HEK293T (cell line): Measurements from ENCODE around the gene TSPAN5.

Experiments
- ARNT ChIP-seq: fragments of 450-650 bp; IDR thresholded peaks from 2 replicates; pipeline ENCODE4 v1.6.1; 2017; ENCODE audit warnings: mild to moderate bottlenecking
- BHLHE40 ChIP-seq: fragments of 450-650 bp; IDR thresholded peaks from 2 replicates; pipeline ENCODE4 v1.6.1; 2016; ENCODE audit warnings: mild to moderate bottlenecking, moderate library complexity, borderline replicate concordance
- FOXM1 ChIP-seq: fragments of 450-650 bp; IDR thresholded peaks from 2 replicates; pipeline ENCODE4 v1.6.1; 2017; ENCODE audit warnings: mild to moderate bottlenecking, borderline replicate concordance
- LEF1 ChIP-seq: fragments of 450-650 bp; IDR thresholded peaks from 2 replicates; pipeline ENCODE4 v1.6.1; 2017; ENCODE audit warnings: mild to moderate bottlenecking, borderline replicate concordance
- SP1 ChIP-seq: fragments of 450-650 bp; IDR thresholded peaks from 2 replicates; pipeline ENCODE4 v1.6.1; 2017

- TF ChIP-seq BHLHE40 (no peak), ARNT (no peak), SP1 (no peak), LEF1 (no peak), FOXM1 (no peak)
Measured at GRCh38 chr4:98516441-98517217, 141.8 kb downstream of the TSPAN5 start.
